NCI-H748 (cell line): ENCODE data around the gene SHB.

ENCODE experiments used
- DNase-seq: peaks from one replicate; lab custom pipeline; 2025; ENCODE audit not compliant: unreplicated experiment; lab: John Stamatoyannopoulos, UW

The SHB gene

GRCh38 chr9:38010918-38011704 lies 57.9 kb downstream of the SHB start:
- DNase-seq: no peak

GRCh38 chr9:38009990-38010389 lies 59.0 kb downstream of the SHB start:
- DNase-seq: no peak

GRCh38 chr9:38009035-38009501 lies 60.0 kb downstream of the SHB start:
- no peak for DNase-seq

GRCh38 chr9:38008168-38009034 lies 60.6 kb downstream of the SHB start:
- DNase-seq: peak; percentile 65

- no peak for DNase-seq
These were observed 62.0 kb downstream of the SHB start for GRCh38 chr9:38007016-38007415.

- no peak for DNase-seq
These were observed 62.9 kb downstream of the SHB start for GRCh38 chr9:38006163-38006562.

GRCh38 chr9:38004809-38005560 lies 64.0 kb downstream of the SHB start:
- no peak for DNase-seq

- no peak for DNase-seq
These were observed 64.8 kb downstream of the SHB start for GRCh38 chr9:38003946-38004808.

GRCh38 chr9:38003230-38003629 lies 65.8 kb downstream of the SHB start:
- no peak for DNase-seq

GRCh38 chr9:38001430-38001829 lies 67.6 kb downstream of the SHB start:
- DNase-seq: no peak

- DNase-seq: no peak
These were observed 68.3 kb downstream of the SHB start for GRCh38 chr9:38000735-38001134.

- no peak for DNase-seq
These were observed 68.7 kb downstream of the SHB start for GRCh38 chr9:38000332-38000731.

GRCh38 chr9:37999588-38000189 lies 69.3 kb downstream of the SHB start:
- no peak for DNase-seq

GRCh38 chr9:37998881-37999587 lies 70.0 kb downstream of the SHB start:
- DNase-seq: no peak

GRCh38 chr9:37997636-37998374 lies 71.2 kb downstream of the SHB start:
- no peak for DNase-seq

GRCh38 chr9:37996819-37997217 lies 72.2 kb downstream of the SHB start:
- DNase-seq: no peak

- no peak for DNase-seq
These were observed 72.8 kb downstream of the SHB start for GRCh38 chr9:37995961-37996818.

GRCh38 chr9:37995348-37995737 lies 73.7 kb downstream of the SHB start:
- DNase-seq: no peak
